Astrocyte of the spinal cord (primary cell): Measurements from ENCODE around the gene USP26.

ENCODE experiments used
- DNase-seq: peaks from one replicate; pipeline ENCODE4 v3.0.0; 2011; ENCODE audit warnings: low read depth, low spot score
- H3K4me3 ChIP-seq: 2 replicates; pipeline ENCODE4 v1.5.1; 2011; ENCODE audit warnings: low read depth, mild to moderate bottlenecking, low read length, moderate library complexity
- CTCF ChIP-seq: IDR thresholded peaks from 2 replicates; pipeline ENCODE4 v1.5.1; 2012; ENCODE audit warnings: low read depth, mild to moderate bottlenecking, low read length, inconsistent platforms
- in situ Hi-C: cut with HindIII; loops from 2 replicates; pipeline ENCODE4 v1.10.0; 2017; ENCODE audit warnings: low sequenced_read_pairs

The USP26 gene

DNA sequence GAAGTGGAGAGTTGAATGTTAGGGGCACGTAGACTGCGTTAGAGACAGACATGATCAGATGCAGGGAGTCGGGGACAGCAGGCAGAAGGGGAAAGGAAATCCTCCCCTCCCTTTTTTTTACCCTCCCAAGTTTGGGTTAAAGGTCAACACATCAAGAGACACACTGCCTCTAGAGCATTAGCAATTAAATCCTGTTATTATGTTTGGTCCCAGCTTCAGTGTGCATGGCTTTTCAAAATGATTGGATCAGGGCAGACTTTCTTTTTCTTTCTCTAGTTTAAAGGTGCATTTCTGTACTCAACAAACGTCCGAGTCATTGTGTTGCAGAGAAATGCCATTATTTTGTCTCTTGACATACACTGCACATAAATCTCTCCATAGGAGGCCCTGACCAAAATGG, 63.9 kb downstream of the USP26 start:
- DNase-seq, result no peak
- in situ Hi-C loops, result no loop called here
- H3K4me3 ChIP-seq, result no peak overlapping the region
- no peak for TF ChIP-seq CTCF

- H3K4me3 ChIP-seq, result no peak overlapping the region
- TF ChIP-seq CTCF, result no peak
- in situ Hi-C loops, result no loop called here
- no peak for DNase-seq
These were observed 78.7 kb downstream of the USP26 start for GRCh38 chrX:133018229-133018628.

GRCh38 chrX:133007458-133007857, 89.5 kb downstream of the USP26 start:
- no peak overlapping the region for H3K4me3 ChIP-seq
- DNase-seq, result no peak
- in situ Hi-C loops, result no loop called here
- TF ChIP-seq CTCF, result no peak

GRCh38 chrX:133005616-133006015, 91.3 kb downstream of the USP26 start:
- in situ Hi-C loops, result no loop called here
- H3K4me3 ChIP-seq, result no peak overlapping the region
- DNase-seq, result no peak
- TF ChIP-seq CTCF, result no peak

- DNase-seq, result peak; percentile 5
- in situ Hi-C loops, result no loop called here
- H3K4me3 ChIP-seq, result no peak overlapping the region
- TF ChIP-seq CTCF, result peak; percentile 65
These were observed 91.9 kb downstream of the USP26 start for GRCh38 chrX:133005042-133005441.

GRCh38 chrX:132999209-132999608, 97.7 kb downstream of the USP26 start:
- DNase-seq, result no peak
- TF ChIP-seq CTCF, result no peak
- no peak overlapping the region for H3K4me3 ChIP-seq

DNA sequence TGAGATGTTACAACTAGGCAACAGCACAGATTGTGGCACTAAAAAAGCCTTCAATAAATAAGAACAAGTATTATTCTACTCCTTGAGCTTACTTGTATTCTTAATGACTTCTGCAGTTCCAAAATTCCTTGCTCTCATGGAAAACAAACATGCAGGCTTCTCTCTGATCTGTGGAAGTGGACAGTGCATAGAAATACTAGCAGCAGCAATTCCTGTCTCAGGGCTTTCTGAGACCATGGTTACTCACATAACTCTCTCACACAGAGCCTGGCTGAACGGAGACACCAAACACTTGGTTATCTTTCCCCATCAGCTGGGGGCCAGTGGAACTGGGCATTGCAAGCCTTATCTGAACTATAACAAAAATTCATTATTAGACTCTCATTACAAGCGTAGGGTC, 106.1 kb downstream of the USP26 start:
- DNase-seq, result no peak
- H3K4me3 ChIP-seq, result no peak overlapping the region
- TF ChIP-seq CTCF, result no peak
- in situ Hi-C loops, result no loop called here

More at GRCh38 chrX:132999209-132999608, 97.7 kb downstream of the USP26 start:
- in situ Hi-C loops, result no loop called here
